ENCODE results near the gene CFAP45. TPM values are rescaled to one million over a fixed set of nuclear protein-coding genes. Genes with fewer than 3 reads are reported as not detected.

Gene CFAP45
- total RNA-seq, 4 donors from 2014 or later, result 0.32 TPM; not detected in 3

- in situ Hi-C loops (cut with MboI; ENCODE audit: low pct_ligation_motif_present in 1 of 4, low pct_unique_long_range_greater_than_20kb in 1 of 4, low sequenced_read_pairs in 3 of 4) (loop anchor here (5.0 to 10.0 kb wide), 2 partner anchors 70 to 73 kb away; no protein-coding TSS in a partner anchor), intact Hi-C loops (cut with DNase I; ENCODE audit: low total_unique reads) (no loop called here)
- WGBS, 2 donors (ENCODE audit: low coverage in 1 of 2), result 91% methylated on average over 12 of the region's 14 CpGs; no CpG with 5 or more reads in 1 of the 2 donors
- Histone ChIP-seq H3K4me3 (no peak overlapping the region), H3K9me3 (no peaks in the 10 kb centered on the region), H3K4me1 (peaks cover 21 to 34% (median 32%) of the 10 kb centered on the region in 4 donors), H3K27ac (no peak overlapping the region), H3K36me3 (no peaks in the 10 kb centered on the region), H3K27me3 (no peaks in the 10 kb centered on the region)
- TF ChIP-seq POLR2AphosphoS5 (IDR thresholded peaks at IDR 0.05), result no peak
- no peak for TF ChIP-seq EP300 (IDR thresholded peaks at IDR 0.05; ENCODE audit: low read depth)
- no peak for TF ChIP-seq POLR2A (IDR thresholded peaks at IDR 0.05)
- DNase-seq, result no peak
Observed at GRCh38 chr1:159934136-159935039, 34.4 kb upstream of the CFAP45 start.

- H3K4me3 ChIP-seq, result no peak overlapping the region
- DNase-seq, result no peak
- H3K27ac ChIP-seq, result no peak overlapping the region
- intact Hi-C loops (cut with DNase I; ENCODE audit: low total_unique reads), result no loop called here
- H3K27me3 ChIP-seq, result no peaks in the 10 kb centered on the region
- WGBS, 2 donors (ENCODE audit: low coverage in 1 of 2), result 58 to 71% methylated on average over 4 of the region's 4 CpGs
- H3K9me3 ChIP-seq, result no peaks in the 10 kb centered on the region
- in situ Hi-C loops (cut with MboI; ENCODE audit: low pct_ligation_motif_present in 1 of 4, low pct_unique_long_range_greater_than_20kb in 1 of 4, low sequenced_read_pairs in 3 of 4), result loop anchor here in 1 of 4 donors (10.0 kb wide), 1 partner anchor 71 kb away; no protein-coding TSS in a partner anchor
- H3K4me1 ChIP-seq, result peaks cover 18 to 25% (median 24%) of the 10 kb centered on the region in 4 donors
- TF ChIP-seq CTCF (IDR thresholded peaks at IDR 0.05) (no peak), POLR2AphosphoS5 (IDR thresholded peaks at IDR 0.05) (no peak)
- no peaks in the 10 kb centered on the region for H3K36me3 ChIP-seq
Observed at GRCh38 chr1:159933347-159933746, 33.4 kb upstream of the CFAP45 start.

DNA sequence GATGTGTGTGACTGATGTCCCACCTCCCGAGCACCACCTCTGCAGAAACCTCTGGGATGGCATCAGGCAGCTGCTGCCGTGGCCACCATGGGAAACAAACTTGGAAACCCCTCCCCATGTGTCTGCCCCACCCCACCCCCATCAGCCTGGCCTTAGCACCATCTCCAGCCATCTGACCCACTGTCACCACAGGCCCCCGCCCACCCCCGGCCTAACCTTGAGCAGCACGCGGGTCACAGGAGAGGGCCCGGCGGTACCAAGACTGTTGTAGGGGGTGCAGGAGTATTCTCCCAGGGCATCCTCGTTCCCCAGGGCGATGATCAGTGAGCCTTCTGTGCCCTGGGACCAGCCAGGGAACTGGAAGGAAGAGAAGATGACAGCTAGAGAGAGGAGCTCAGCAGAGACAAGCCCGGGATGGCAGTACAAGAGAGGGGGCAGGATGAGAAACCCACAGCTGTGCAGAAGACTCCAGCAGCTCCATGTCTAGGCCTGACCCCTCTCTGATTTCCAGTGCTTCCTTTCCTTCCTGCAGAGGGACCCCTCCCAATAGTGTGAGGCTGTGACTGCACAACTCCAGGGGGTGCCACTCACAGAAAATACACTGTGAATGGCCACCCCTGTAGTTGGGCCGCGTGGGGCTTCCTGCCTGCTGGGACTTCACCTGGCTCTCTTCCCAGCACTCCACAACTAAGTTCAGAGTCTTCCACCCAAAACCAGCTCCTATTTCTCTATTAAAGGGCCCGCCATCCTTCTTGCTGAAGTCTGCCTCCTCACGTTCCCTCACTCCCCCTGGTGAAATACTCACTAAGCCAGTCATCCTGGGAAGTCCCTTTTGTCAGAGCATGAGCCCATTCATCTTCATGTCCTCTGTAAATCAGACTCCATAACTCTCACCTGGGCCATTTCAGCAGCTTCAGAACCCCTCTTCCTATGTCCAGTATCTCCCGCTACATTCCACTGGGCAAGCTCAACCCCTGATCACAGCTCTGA, 32.6 kb upstream of the CFAP45 start:
- Histone ChIP-seq H3K9me3 (no peaks in the 10 kb centered on the region), H3K36me3 (no peaks in the 10 kb centered on the region), H3K4me1 (peaks cover 11 to 17% (median 16%) of the 10 kb centered on the region in 4 donors), H3K4me3 (no peak overlapping the region), H3K27me3 (no peaks in the 10 kb centered on the region), H3K27ac (no peak overlapping the region)
- intact Hi-C loops (cut with DNase I; ENCODE audit: low total_unique reads), result no loop called here
- TF ChIP-seq POLR2A (IDR thresholded peaks at IDR 0.05) (no peak), CTCF (IDR thresholded peaks at IDR 0.05) (no peak), POLR2AphosphoS5 (IDR thresholded peaks at IDR 0.05) (no peak), EP300 (IDR thresholded peaks at IDR 0.05; ENCODE audit: low read depth) (no peak)
- no peak for DNase-seq
- WGBS, 2 donors (ENCODE audit: low coverage in 1 of 2), result 78 to 81% methylated on average over 5 to 15 of the region's 16 CpGs
- in situ Hi-C loops (cut with MboI; ENCODE audit: low pct_ligation_motif_present in 1 of 4, low pct_unique_long_range_greater_than_20kb in 1 of 4, low sequenced_read_pairs in 3 of 4), result loop anchor here in 1 of 4 donors (10.0 kb wide), 1 partner anchor 72 kb away; no protein-coding TSS in a partner anchor

GRCh38 chr1:159931795-159932173, 31.8 kb upstream of the CFAP45 start:
- peaks cover 3 to 9% (median 8%) of the 10 kb centered on the region in 4 donors for H3K4me1 ChIP-seq
- no peaks in the 10 kb centered on the region for H3K9me3 ChIP-seq
- no peaks in the 10 kb centered on the region for H3K36me3 ChIP-seq
- TF ChIP-seq POLR2AphosphoS5 (IDR thresholded peaks at IDR 0.05), result no peak
- TF ChIP-seq EP300 (IDR thresholded peaks at IDR 0.05; ENCODE audit: low read depth), result no peak
- no peak for TF ChIP-seq POLR2A (IDR thresholded peaks at IDR 0.05)
- TF ChIP-seq CTCF (IDR thresholded peaks at IDR 0.05), result no peak
- H3K4me3 ChIP-seq, result no peak overlapping the region
- no peaks in the 10 kb centered on the region for H3K27me3 ChIP-seq
- DNase-seq, result no peak
- in situ Hi-C loops (cut with MboI; ENCODE audit: low pct_ligation_motif_present in 1 of 4, low pct_unique_long_range_greater_than_20kb in 1 of 4, low sequenced_read_pairs in 3 of 4), result loop anchor here in 1 of 4 donors (10.0 kb wide), 1 partner anchor 73 kb away; no protein-coding TSS in a partner anchor
- H3K27ac ChIP-seq, result no peak overlapping the region
- intact Hi-C loops (cut with DNase I; ENCODE audit: low total_unique reads), result no loop called here
- WGBS, 2 donors (ENCODE audit: low coverage in 1 of 2), result 83 to 97% methylated on average over 3 of the region's 3 CpGs
